GM18499 (cell line): ENCODE results near the gene AP5Z1.

ENCODE experiments used
- ATAC-seq: cut with Tn5 transposase; IDR thresholded peaks from one replicate; pipeline ENCODE4 v1.9.1; 2021; ENCODE audit warnings: moderate number of reproducible peaks; ENCODE audit not compliant: insufficient read depth, unreplicated experiment

Gene AP5Z1

GRCh38 chr7:4818000-4818794 lies 42.8 kb downstream of the AP5Z1 start:
- no peak for ATAC-seq

GRCh38 chr7:4819560-4820404 lies 44.4 kb downstream of the AP5Z1 start:
- no peak for ATAC-seq

GRCh38 chr7:4820405-4820966 lies 45.1 kb downstream of the AP5Z1 start:
- no peak for ATAC-seq

GRCh38 chr7:4820967-4821471 lies 45.6 kb downstream of the AP5Z1 start:
- no peak for ATAC-seq

GRCh38 chr7:4822677-4823076 lies 47.3 kb downstream of the AP5Z1 start:
- no peak for ATAC-seq

- no peak for ATAC-seq
Observed at GRCh38 chr7:4823441-4824119, 48.2 kb downstream of the AP5Z1 start.

- no peak for ATAC-seq
Observed at GRCh38 chr7:4824120-4824775, 48.8 kb downstream of the AP5Z1 start.

GRCh38 chr7:4825081-4825480 lies 49.7 kb downstream of the AP5Z1 start:
- no peak for ATAC-seq

GRCh38 chr7:4828720-4829383 lies 53.4 kb downstream of the AP5Z1 start:
- ATAC-seq: no peak

GRCh38 chr7:4830176-4830575 lies 54.8 kb downstream of the AP5Z1 start:
- ATAC-seq: no peak

GRCh38 chr7:4831723-4832495 lies 56.5 kb downstream of the AP5Z1 start:
- no peak for ATAC-seq

GRCh38 chr7:4832711-4833110 lies 57.3 kb downstream of the AP5Z1 start:
- ATAC-seq: no peak

GRCh38 chr7:4833176-4833575 lies 57.8 kb downstream of the AP5Z1 start:
- ATAC-seq: no peak

GRCh38 chr7:4833691-4834600 lies 58.5 kb downstream of the AP5Z1 start:
- no peak for ATAC-seq

- ATAC-seq: no peak
Observed at GRCh38 chr7:4834601-4835397, 59.4 kb downstream of the AP5Z1 start.

- no peak for ATAC-seq
Observed at GRCh38 chr7:4835398-4836205, 60.2 kb downstream of the AP5Z1 start.
